ENCODE measurements around the gene PPM1H. TPM values are rescaled to one million over a fixed set of nuclear protein-coding genes. Genes with fewer than 3 reads are reported as not detected.

The PPM1H gene
- total and polyA plus RNA-seq, 2 donors (not counting 1 experiment from before 2014, with no cell fraction given): 0.01 TPM; not detected in 1

GRCh38 chr12:62834971-62835547 lies 99.9 kb downstream of the PPM1H start:
- Histone ChIP-seq H3K4me3 (ENCODE audit: control extremely low read depth in 1 of 5, extremely low read depth in 1 of 5, insufficient read depth in 1 of 5, low read depth in 2 of 5, low read length in 4 of 5) (no peak overlapping the region), H3K36me3 (replicated peaks in 1 of 2; ENCODE audit: control extremely low read depth in 1 of 2, control insufficient read depth in 1 of 2, extremely low read depth in 1 of 2, insufficient read depth in 2 of 2, low read length in 1 of 2) (no peaks in the 10 kb centered on the region), H3K9ac (ENCODE audit: low read length) (no peak overlapping the region), H3K79me2 (ENCODE audit: control insufficient read depth, insufficient read depth, low read length) (no peaks in the 10 kb centered on the region), H3K4me2 (replicated peaks; ENCODE audit: low read depth, low read length, poor library complexity, severe bottlenecking) (no peak overlapping the region), H3K27me3 (replicated peaks in 1 of 4; ENCODE audit: control extremely low read depth in 1 of 4, control insufficient read depth in 3 of 4, insufficient read depth in 4 of 4, low read length in 3 of 4) (no peaks in the 10 kb centered on the region), H3K4me1 (ENCODE audit: control insufficient read depth in 2 of 2, insufficient read depth in 2 of 2, low read length in 2 of 2) (no peaks in the 10 kb centered on the region), H3K9me3 (ENCODE audit: control extremely low read depth in 1 of 3, control insufficient read depth in 2 of 3, insufficient read depth in 1 of 3, low read length in 2 of 3) (no peaks in the 10 kb centered on the region), H2AFZ (ENCODE audit: insufficient read depth, low read depth, low read length, poor library complexity, severe bottlenecking) (no peak overlapping the region), H4K20me1 (ENCODE audit: control insufficient read depth, insufficient read depth, low read length, poor library complexity, severe bottlenecking) (no peaks in the 10 kb centered on the region), H3K27ac (ENCODE audit: low read length in 2 of 2) (no peak overlapping the region)
- peaks cover 3% of the 10 kb centered on the region for H3K27me3 Mint-ChIP-seq
- no peak overlapping the region for H3K27ac Mint-ChIP-seq
- no peak for DNase-seq
- no peak for ATAC-seq (ENCODE audit: low read depth)
- ChIA-PET POLR2A (no interaction called here), CTCF (no interaction called here)
- no peaks in the 10 kb centered on the region for H3K9me3 Mint-ChIP-seq (ENCODE audit: insufficient read depth)
- no peak for TF ChIP-seq EZH2 (IDR thresholded peaks at IDR 0.05; ENCODE audit: borderline replicate concordance, insufficient read depth, low read depth, low read length, poor library complexity, severe bottlenecking)
- TF ChIP-seq CTCF (IDR thresholded peaks at IDR 0.05): no peak
- WGBS (ENCODE audit: insufficient coverage): 71% methylated on average over 9 of the region's 10 CpGs
- no peaks in the 10 kb centered on the region for H3K4me1 Mint-ChIP-seq
- intact Hi-C loops (cut with micrococcal nuclease): no loop called here
- no peak overlapping the region for H3K4me3 Mint-ChIP-seq

GRCh38 chr12:62834406-62834805 lies 100.5 kb downstream of the PPM1H start:
- Mint-ChIP-seq H3K4me3 (no peak overlapping the region), H3K27me3 (peaks cover 3% of the 10 kb centered on the region), H3K9me3 (ENCODE audit: insufficient read depth) (no peaks in the 10 kb centered on the region), H3K27ac (no peak overlapping the region), H3K4me1 (no peaks in the 10 kb centered on the region)
- TF ChIP-seq CTCF (IDR thresholded peaks at IDR 0.05) (no peak), EZH2 (IDR thresholded peaks at IDR 0.05; ENCODE audit: borderline replicate concordance, insufficient read depth, low read depth, low read length, poor library complexity, severe bottlenecking) (no peak)
- ChIA-PET CTCF (no interaction called here), POLR2A (no interaction called here)
- Histone ChIP-seq H3K79me2 (ENCODE audit: control insufficient read depth, insufficient read depth, low read length) (no peaks in the 10 kb centered on the region), H2AFZ (ENCODE audit: insufficient read depth, low read depth, low read length, poor library complexity, severe bottlenecking) (no peak overlapping the region), H3K36me3 (replicated peaks in 1 of 2; ENCODE audit: control extremely low read depth in 1 of 2, control insufficient read depth in 1 of 2, extremely low read depth in 1 of 2, insufficient read depth in 2 of 2, low read length in 1 of 2) (no peaks in the 10 kb centered on the region), H3K9ac (ENCODE audit: low read length) (no peak overlapping the region), H3K27ac (ENCODE audit: low read length in 2 of 2) (no peak overlapping the region), H3K9me3 (ENCODE audit: control extremely low read depth in 1 of 3, control insufficient read depth in 2 of 3, insufficient read depth in 1 of 3, low read length in 2 of 3) (no peaks in the 10 kb centered on the region), H3K4me1 (ENCODE audit: control insufficient read depth in 2 of 2, insufficient read depth in 2 of 2, low read length in 2 of 2) (no peaks in the 10 kb centered on the region), H4K20me1 (ENCODE audit: control insufficient read depth, insufficient read depth, low read length, poor library complexity, severe bottlenecking) (no peaks in the 10 kb centered on the region), H3K4me3 (ENCODE audit: control extremely low read depth in 1 of 5, extremely low read depth in 1 of 5, insufficient read depth in 1 of 5, low read depth in 2 of 5, low read length in 4 of 5) (no peak overlapping the region), H3K4me2 (replicated peaks; ENCODE audit: low read depth, low read length, poor library complexity, severe bottlenecking) (no peak overlapping the region), H3K27me3 (replicated peaks in 1 of 4; ENCODE audit: control extremely low read depth in 1 of 4, control insufficient read depth in 3 of 4, insufficient read depth in 4 of 4, low read length in 3 of 4) (no peaks in the 10 kb centered on the region)
- intact Hi-C loops (cut with micrococcal nuclease): no loop called here
- WGBS (ENCODE audit: insufficient coverage): 85% methylated on average over 4 of the region's 4 CpGs
- ATAC-seq (ENCODE audit: low read depth) (no peak), DNase-seq (no peak)

Measured in B cell (primary cell).